ENCODE results near the gene ISLR2.

ISLR2 gene

GRCh38 chr15:74174219-74174957 lies 44.0 kb downstream of the ISLR2 start:
- TF ChIP-seq FOXM1 (IDR thresholded peaks at IDR 0.05; ENCODE audit: borderline replicate concordance, low read depth): no peak
- TF ChIP-seq CREB1 (IDR thresholded peaks at IDR 0.05; ENCODE audit: low read depth): no peak

GRCh38 chr15:74174958-74175253 lies 44.5 kb downstream of the ISLR2 start:
- TF ChIP-seq YY1 (IDR thresholded peaks at IDR 0.05; ENCODE audit: low read depth) (no peak), TAF1 (IDR thresholded peaks at IDR 0.05; ENCODE audit: low read depth) (no peak), USF1 (IDR thresholded peaks at IDR 0.05) (no peak), CREB1 (IDR thresholded peaks at IDR 0.05; ENCODE audit: low read depth) (no peak), TEAD4 (IDR thresholded peaks at IDR 0.05) (no peak), MAX (IDR thresholded peaks at IDR 0.05) (no peak), NFIC (IDR thresholded peaks at IDR 0.05) (no peak), ZBTB7A (IDR thresholded peaks at IDR 0.05; ENCODE audit: low read depth) (no peak), CEBPB (IDR thresholded peaks at IDR 0.05) (no peak), RAD21 (IDR thresholded peaks at IDR 0.05; ENCODE audit: low read depth) (no peak), REST (IDR thresholded peaks at IDR 0.05; ENCODE audit: low read depth) (no peak), FOXM1 (IDR thresholded peaks at IDR 0.05; ENCODE audit: borderline replicate concordance, low read depth) (no peak)

- TF ChIP-seq EP300 (IDR thresholded peaks at IDR 0.05; ENCODE audit: borderline replicate concordance) (no peak), CREB1 (IDR thresholded peaks at IDR 0.05; ENCODE audit: low read depth) (no peak), TEAD4 (IDR thresholded peaks at IDR 0.05) (no peak), TCF12 (IDR thresholded peaks at IDR 0.05; ENCODE audit: low read depth) (no peak), CEBPB (IDR thresholded peaks at IDR 0.05) (no peak), EGR1 (IDR thresholded peaks at IDR 0.05) (no peak), TAF1 (IDR thresholded peaks at IDR 0.05; ENCODE audit: low read depth) (no peak), NFIC (IDR thresholded peaks at IDR 0.05) (no peak), USF1 (IDR thresholded peaks at IDR 0.05) (no peak), ZBTB7A (IDR thresholded peaks at IDR 0.05; ENCODE audit: low read depth) (no peak)
These were observed 45.1 kb downstream of the ISLR2 start for GRCh38 chr15:74175271-74176191.

- TF ChIP-seq TAF1 (IDR thresholded peaks at IDR 0.05; ENCODE audit: low read depth) (no peak), RAD21 (IDR thresholded peaks at IDR 0.05; ENCODE audit: low read depth) (no peak), TEAD4 (IDR thresholded peaks at IDR 0.05) (no peak), CEBPB (IDR thresholded peaks at IDR 0.05) (no peak), FOXM1 (IDR thresholded peaks at IDR 0.05; ENCODE audit: borderline replicate concordance, low read depth) (no peak), ZBTB7A (IDR thresholded peaks at IDR 0.05; ENCODE audit: low read depth) (no peak), MAX (IDR thresholded peaks at IDR 0.05) (no peak)
These were observed 46.2 kb downstream of the ISLR2 start for GRCh38 chr15:74176262-74177214.

- TF ChIP-seq USF1 (IDR thresholded peaks at IDR 0.05) (no peak), TCF12 (IDR thresholded peaks at IDR 0.05; ENCODE audit: low read depth) (no peak), REST (IDR thresholded peaks at IDR 0.05; ENCODE audit: low read depth) (no peak), CREB1 (IDR thresholded peaks at IDR 0.05; ENCODE audit: low read depth) (no peak), ZBTB7A (IDR thresholded peaks at IDR 0.05; ENCODE audit: low read depth) (no peak; the same call in 1 of the 2 replicates), MAX (IDR thresholded peaks at IDR 0.05) (no peak), RAD21 (IDR thresholded peaks at IDR 0.05; ENCODE audit: low read depth) (no peak), EP300 (IDR thresholded peaks at IDR 0.05; ENCODE audit: borderline replicate concordance) (no peak), YY1 (IDR thresholded peaks at IDR 0.05; ENCODE audit: low read depth) (no peak), CEBPB (IDR thresholded peaks at IDR 0.05) (no peak), EGR1 (IDR thresholded peaks at IDR 0.05) (no peak), NFIC (IDR thresholded peaks at IDR 0.05) (no peak), FOXM1 (IDR thresholded peaks at IDR 0.05; ENCODE audit: borderline replicate concordance, low read depth) (no peak)
These were observed 48.1 kb downstream of the ISLR2 start for GRCh38 chr15:74178326-74179100.
